Stimulated activated CD4-positive, alpha-beta T cell treated with anti-CD3 and anti-CD28 coated beads, Interleukin-15, amount 100 ng/mL, for 48 hours (primary cell): Measurements from ENCODE around the gene CTNNBIP1.
"Not testable (repeated sequence)": the region's sequence is repeated elsewhere in the genome, so short reads cannot be mapped to it uniquely, and the experiment has no call there.

ENCODE experiments used
- DNase-seq, 2 donors: peaks; one replicate each; pipeline ENCODE4 v3.0.0-alpha.2; 2020; ENCODE audit warnings: low read depth in 2 of 2

CTNNBIP1 gene

GRCh38 chr1:9910076-9910422, at the start of gene CTNNBIP1:
Gene CTNNBIP1, minus strand, starts transcription at chr1:9910269. Its CDS starts 38,205 bp downstream, at chr1:9872064.
- DNase-seq: no peak

- no peak for DNase-seq
Measured at GRCh38 chr1:9957726-9958125, 47.7 kb upstream of the CTNNBIP1 start.

- DNase-seq: no peak
Measured at GRCh38 chr1:9946315-9946714, 36.2 kb upstream of the CTNNBIP1 start.

GRCh38 chr1:9942939-9943788, 33.1 kb upstream of the CTNNBIP1 start, which contains the start of the genes LZIC and NMNAT1:
Gene LZIC, minus strand, starts transcription at chr1:9943391. Its CDS starts 6,772 bp downstream, at chr1:9936619.
Gene NMNAT1, plus strand, starts transcription at chr1:9943475. Its CDS starts 28,599 bp downstream, at chr1:9972074.
- peak; percentile 87 to 90 for DNase-seq

- DNase-seq: no peak
Measured at GRCh38 chr1:9942399-9942938, 32.4 kb upstream of the CTNNBIP1 start.

GRCh38 chr1:9929431-9930385, 19.6 kb upstream of the CTNNBIP1 start:
- DNase-seq: no peak

- DNase-seq: no peak
Measured at GRCh38 chr1:9927259-9927658, 17.2 kb upstream of the CTNNBIP1 start.

GRCh38 chr1:9922342-9922741, 12.3 kb upstream of the CTNNBIP1 start:
- no peak for DNase-seq

- DNase-seq: no peak
Measured at GRCh38 chr1:9920606-9921005, 10.5 kb upstream of the CTNNBIP1 start.

GRCh38 chr1:9917901-9918300, 7.8 kb upstream of the CTNNBIP1 start:
- DNase-seq: no peak

- not testable (repeated sequence) for DNase-seq
Measured at GRCh38 chr1:9917495-9917894, 7.4 kb upstream of the CTNNBIP1 start.

- DNase-seq: no peak
Measured at GRCh38 chr1:9916452-9916851, 6.4 kb upstream of the CTNNBIP1 start.

GRCh38 chr1:9914610-9914937, 4.5 kb upstream of the CTNNBIP1 start:
- no peak for DNase-seq

- DNase-seq: no peak
Measured at GRCh38 chr1:9912264-9912936, 2.3 kb upstream of the CTNNBIP1 start.

- DNase-seq: peak; percentile 100
Measured at GRCh38 chr1:9910423-9911178, 532 bp upstream of the CTNNBIP1 start.

GRCh38 chr1:9909234-9910046, 629 bp downstream of the CTNNBIP1 start:
- DNase-seq: peak in 1 of 2 donors; percentile 38

- DNase-seq: no peak
Measured at GRCh38 chr1:9908871-9909233, 1.2 kb downstream of the CTNNBIP1 start.

GRCh38 chr1:9907441-9907840, 2.6 kb downstream of the CTNNBIP1 start:
- DNase-seq: no peak

GRCh38 chr1:9906466-9906865, 3.6 kb downstream of the CTNNBIP1 start:
- no peak for DNase-seq

GRCh38 chr1:9905010-9905409, 5.1 kb downstream of the CTNNBIP1 start:
- DNase-seq: no peak
